ENCODE measurements around the gene MCC.

The MCC gene

DNA sequence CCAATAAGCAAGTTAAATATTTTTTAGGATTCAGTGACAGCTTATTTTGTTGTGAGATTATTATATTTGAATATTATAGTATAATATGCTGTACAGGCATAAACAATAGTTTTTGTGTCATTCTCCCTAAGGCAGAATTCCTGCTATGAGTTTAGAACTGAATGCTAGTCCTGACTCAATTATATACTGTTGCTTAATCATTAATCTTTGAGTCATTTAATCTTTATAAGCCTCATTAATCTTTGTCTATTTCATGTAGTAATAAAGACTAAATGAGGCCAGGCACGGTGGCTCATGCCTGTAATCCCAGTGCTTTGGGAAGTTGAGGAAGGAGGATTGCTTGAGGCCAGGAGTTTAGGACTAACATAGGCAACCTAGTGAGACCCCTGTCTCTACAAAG is 515.2 kb downstream of the MCC start:
- Histone ChIP-seq H3K9me3 (ENCODE audit: control insufficient read depth, insufficient read depth, low read depth, low read length) (no peaks in the 10 kb centered on the region), H3K36me3 (ENCODE audit: control insufficient read depth in 2 of 2, insufficient read depth in 1 of 2, low read length in 2 of 2) (no peaks in the 10 kb centered on the region), H3K27ac (ENCODE audit: extremely low read depth, low read depth, low read length) (no peak overlapping the region), H3K4me3 (ENCODE audit: low read depth, low read length) (no peak overlapping the region), H3K4me1 (ENCODE audit: control insufficient read depth, insufficient read depth, low read length) (no peaks in the 10 kb centered on the region)
- ChIA-PET POLR2A (no interaction called here), CTCF (no interaction called here)
- TF ChIP-seq TCF7L2 (IDR thresholded peaks at IDR 0.05; ENCODE audit: borderline replicate concordance, low read depth, low read length) (no peak), OVOL3 (tag by site-specific recombination; IDR thresholded peaks at IDR 0.05) (no peak), TRIM28 (IDR thresholded peaks at IDR 0.05; ENCODE audit: borderline replicate concordance, low read length) (no peak), ZNF292 (tag by site-specific recombination; IDR thresholded peaks at IDR 0.05; ENCODE audit: borderline replicate concordance, low read depth) (no peak), GLI4 (tag by site-specific recombination; IDR thresholded peaks at IDR 0.05) (no peak), ZNF76 (tag by site-specific recombination; IDR thresholded peaks at IDR 0.05; ENCODE audit: borderline replicate concordance, low read depth) (no peak), ZNF433 (tag by site-specific recombination; IDR thresholded peaks at IDR 0.05; ENCODE audit: low read depth) (no peak), ZFHX2 (tag by site-specific recombination; conservative IDR thresholded peaks at IDR 0.05) (no peak), ZNF211 (tag by site-specific recombination; IDR thresholded peaks at IDR 0.05; ENCODE audit: low read depth) (no peak), ZBTB8A (tag by site-specific recombination; IDR thresholded peaks at IDR 0.05) (no peak), ZNF629 (tag by site-specific recombination; IDR thresholded peaks at IDR 0.05) (no peak), ZNF416 (tag by site-specific recombination; IDR thresholded peaks at IDR 0.05) (no peak)
